LHCN-M2 (cell line): ENCODE measurements around the gene EPDR1. TPM values are rescaled to one million over a fixed set of nuclear protein-coding genes. Genes with fewer than 3 reads are reported as not detected.

ENCODE experiments used
- DNase-seq: peaks from one replicate; pipeline ENCODE4 v3.0.0-alpha.2; 2012; ENCODE audit warnings: low read depth
- total RNA-seq: library from RNA; depleted of rRNA; stranded (reverse); fragments of >200 nt; gene quantifications from 2 replicates; pipeline ENCODE4 v1.2.3, GENCODE V29; 2014; rRNA removed

EPDR1 gene
- total RNA-seq, 1 experiment from 2014 or later = 105 TPM

DNA sequence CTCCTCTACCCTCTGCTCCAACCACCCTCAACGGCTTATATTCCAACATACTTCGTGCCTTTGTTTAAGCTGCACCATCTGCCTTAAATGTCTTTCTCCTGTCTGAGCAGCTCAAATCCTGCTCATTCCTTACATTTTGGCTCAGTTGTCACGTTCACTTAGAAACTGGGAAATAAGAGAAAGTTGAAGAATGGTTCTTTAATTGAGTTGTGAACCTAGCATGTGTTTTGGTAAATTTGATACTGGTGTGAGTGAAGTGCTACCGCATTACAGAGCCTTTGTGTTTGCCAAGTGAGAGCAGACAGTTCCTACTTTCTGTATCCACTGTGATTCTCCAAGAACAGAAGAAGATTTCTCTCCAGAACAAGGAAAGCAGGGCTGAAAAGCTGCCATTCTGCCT lies 54.3 kb downstream of the EPDR1 start:
- no peak for DNase-seq

GRCh38 chr7:37977243-37977642 lies 56.8 kb downstream of the EPDR1 start:
- peak; percentile 75 for DNase-seq

DNA sequence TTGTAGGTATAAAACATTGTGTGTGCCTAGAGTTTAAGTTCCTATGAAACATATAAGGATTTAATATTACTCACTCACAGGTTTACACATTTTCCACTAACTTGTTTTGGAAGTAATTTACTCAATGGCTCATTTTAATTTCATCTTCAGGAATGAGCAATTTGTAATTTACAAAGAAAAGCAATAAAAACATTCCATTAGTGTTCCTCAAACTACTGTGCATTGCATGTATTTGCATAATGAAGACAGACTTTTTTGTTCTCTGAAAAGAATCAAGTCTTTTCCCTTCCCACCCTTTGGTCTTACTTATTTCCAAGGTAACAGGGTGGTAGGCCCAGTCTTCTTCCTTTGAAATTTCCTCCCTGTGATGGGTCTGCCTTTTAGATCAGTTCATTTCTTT lies 61.2 kb downstream of the EPDR1 start:
- DNase-seq = no peak

DNA sequence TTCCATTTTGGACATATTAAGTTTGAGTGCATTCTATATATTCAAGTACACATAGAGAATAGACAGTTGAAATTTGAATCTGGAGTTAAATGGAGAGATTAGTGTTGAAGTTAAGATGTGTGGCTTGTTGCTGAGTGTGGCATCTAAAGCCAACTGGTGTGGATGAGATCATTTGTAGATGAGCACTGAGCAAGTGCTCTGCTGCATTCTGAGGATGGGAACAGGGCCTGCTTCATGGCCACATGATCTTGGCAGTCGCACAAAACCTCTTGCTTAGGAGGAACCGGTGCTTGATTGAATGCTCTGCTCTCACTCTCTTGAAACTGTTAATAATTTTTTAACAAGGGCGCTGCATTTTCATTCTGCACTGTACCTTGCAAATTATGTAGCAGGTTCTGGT lies 62.0 kb downstream of the EPDR1 start:
- peak; percentile 77 for DNase-seq

DNA sequence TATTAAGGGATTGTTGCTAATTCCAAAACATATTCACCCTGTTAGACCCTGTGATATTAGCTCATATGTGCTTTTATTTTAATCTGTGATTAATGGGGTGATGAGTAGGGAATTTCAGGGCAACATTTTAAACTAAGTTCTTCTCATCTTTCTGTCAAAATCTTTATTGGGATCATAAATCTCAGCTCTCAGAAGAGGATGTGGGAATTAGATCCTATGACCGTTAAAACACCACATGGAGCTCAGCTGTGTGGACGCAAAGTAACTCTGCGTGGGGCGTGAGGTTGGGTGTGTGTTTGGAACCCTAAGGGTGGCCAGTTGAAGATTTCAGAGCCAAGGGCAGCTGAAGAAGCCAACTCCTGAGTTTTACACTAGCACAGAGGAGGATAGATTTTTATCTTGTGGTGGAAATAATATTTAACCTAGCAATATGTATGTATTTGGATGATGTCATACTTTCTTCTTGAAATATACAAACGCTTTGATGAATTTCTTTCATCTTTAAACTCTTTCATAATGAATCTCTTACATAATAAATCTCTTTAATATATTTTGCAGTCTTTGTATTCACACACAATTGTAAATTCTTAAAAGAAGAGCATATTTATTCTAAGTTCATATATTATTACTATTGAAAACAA lies 64.4 kb downstream of the EPDR1 start:
- no peak for DNase-seq

DNA sequence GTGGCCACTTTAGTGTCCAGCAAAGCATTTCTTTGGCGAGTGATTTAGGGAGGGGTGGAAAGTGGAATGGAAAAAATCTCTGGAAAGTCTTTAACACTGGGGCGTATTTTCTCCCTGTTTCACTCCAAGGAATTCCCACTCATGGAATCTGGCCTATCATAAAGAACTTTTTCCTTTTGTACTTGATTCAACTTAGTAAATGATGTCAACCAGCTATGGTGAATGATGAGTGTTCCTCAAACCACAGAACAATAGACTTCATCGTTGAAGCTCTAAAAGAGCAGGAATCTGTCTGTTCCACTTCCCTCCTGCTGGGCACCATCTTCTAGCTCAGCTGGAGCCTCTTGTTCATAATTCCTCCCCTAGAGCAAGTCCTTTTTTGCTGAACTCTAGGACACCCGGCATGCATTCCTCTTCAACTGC lies 66.5 kb downstream of the EPDR1 start:
- DNase-seq = peak; percentile 91

- DNase-seq = peak; percentile 95
Measured at GRCh38 chr7:37987732-37988131, 67.3 kb downstream of the EPDR1 start.

DNA sequence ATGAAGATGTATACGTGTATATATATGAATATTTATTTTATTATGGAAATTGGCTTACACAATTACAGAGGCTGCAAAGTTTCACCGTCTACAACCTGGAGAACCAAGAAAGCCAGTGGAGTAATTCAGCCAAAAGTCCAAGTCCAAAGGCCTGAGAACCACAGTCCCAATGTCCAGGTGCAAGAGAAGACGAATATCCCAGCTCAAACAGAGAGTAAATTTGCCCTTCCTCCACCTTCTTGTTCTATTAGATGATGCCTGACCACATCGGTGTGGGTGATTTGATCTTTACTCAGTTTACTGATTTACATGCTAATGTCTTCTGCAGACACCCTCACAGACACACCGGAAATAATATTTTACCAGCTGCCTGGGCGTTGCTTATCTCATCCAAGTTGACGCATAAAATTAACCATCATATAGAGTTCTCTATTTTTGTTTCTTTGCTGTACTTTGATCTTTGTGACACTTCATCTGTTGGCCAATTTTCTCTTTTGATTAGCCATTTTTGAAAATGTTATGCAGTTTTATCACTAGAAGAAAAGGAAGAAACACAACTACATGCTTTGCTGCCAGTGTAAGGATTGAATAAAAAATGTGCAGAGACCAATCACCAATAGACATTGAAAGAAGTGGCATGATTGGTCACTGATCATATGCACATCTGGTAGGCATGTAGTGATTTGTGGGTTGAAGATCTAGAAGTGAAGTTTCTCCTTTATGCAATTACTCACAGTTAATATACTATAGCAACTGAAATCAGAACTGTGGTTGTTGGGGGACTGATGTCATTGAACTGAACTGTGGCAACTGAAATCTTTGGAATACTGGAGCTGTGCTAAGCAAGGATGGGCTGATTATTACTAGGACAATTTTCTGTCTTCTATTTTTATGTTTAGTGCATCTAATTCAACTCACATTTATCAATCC lies 68.5 kb downstream of the EPDR1 start:
- peak; percentile 68 for DNase-seq

GRCh38 chr7:37990337-37990736 lies 69.9 kb downstream of the EPDR1 start:
- no peak for DNase-seq

- DNase-seq = no peak
Measured at GRCh38 chr7:37993060-37993501, 72.6 kb downstream of the EPDR1 start.

DNA sequence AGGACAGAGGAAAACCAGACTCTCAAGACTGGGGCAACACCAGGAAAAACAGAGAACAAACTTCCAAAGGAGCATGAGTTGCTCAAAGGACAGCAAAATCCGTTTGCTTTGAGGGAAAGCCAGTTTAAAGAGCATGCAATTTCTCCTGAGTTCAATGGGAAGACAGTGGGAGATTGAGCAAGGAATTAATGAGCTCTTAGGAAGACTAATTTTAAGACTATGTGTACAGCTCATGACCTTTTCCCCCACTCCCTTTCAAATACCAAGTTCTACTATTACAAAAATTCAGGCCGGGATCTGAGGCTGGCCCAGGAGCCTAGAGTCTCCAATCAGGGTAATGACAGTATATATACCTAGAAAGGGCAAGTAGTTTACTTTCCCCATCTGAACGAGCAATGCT lies 79.2 kb downstream of the EPDR1 start:
- DNase-seq = peak; percentile 80

GRCh38 chr7:38000272-38000671 lies 79.8 kb downstream of the EPDR1 start:
- peak; percentile 91 for DNase-seq

Other genes starting within 250 kb of the EPDR1 start
- not detected in 2 replicates for gene GPR141, start 236.9 kb upstream of the EPDR1 start, total RNA-seq
- not detected in 2 replicates for gene NME8, start 72.0 kb upstream of the EPDR1 start, total RNA-seq
- 0.32 and 0.46 TPM in 2 replicates for gene SFRP4, start 3.8 kb upstream of the EPDR1 start, total RNA-seq